Activated naive CD4-positive, alpha-beta T cell treated with anti-CD3 and anti-CD28 coated beads, Interleukin-2, amount 50 U/mL, for 16 hours (primary cell): ENCODE data around the gene OMP.

ENCODE experiments used
- DNase-seq: peaks from one replicate; pipeline ENCODE4 v3.0.0-alpha.2; 2020

Gene OMP

DNA sequence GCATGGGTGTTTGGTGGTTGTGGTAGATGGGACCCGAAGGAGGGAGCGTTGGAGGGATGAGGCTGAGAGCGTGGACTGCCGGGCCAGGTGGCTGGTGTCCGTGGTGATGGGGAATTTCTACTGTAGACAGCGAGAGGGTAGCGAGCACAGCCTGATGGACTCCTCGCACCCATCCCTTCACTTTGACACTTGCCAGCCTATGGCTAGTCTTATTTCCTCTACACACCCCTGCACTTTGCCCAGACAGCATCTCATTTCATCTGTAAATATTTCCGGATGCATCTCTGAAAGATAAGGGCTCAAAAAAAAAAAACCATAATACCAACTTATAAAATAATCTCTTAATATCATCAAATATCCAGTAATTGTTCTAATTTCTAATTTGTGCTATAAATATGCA is 5.8 kb downstream of the OMP start:
- DNase-seq: no peak

DNA sequence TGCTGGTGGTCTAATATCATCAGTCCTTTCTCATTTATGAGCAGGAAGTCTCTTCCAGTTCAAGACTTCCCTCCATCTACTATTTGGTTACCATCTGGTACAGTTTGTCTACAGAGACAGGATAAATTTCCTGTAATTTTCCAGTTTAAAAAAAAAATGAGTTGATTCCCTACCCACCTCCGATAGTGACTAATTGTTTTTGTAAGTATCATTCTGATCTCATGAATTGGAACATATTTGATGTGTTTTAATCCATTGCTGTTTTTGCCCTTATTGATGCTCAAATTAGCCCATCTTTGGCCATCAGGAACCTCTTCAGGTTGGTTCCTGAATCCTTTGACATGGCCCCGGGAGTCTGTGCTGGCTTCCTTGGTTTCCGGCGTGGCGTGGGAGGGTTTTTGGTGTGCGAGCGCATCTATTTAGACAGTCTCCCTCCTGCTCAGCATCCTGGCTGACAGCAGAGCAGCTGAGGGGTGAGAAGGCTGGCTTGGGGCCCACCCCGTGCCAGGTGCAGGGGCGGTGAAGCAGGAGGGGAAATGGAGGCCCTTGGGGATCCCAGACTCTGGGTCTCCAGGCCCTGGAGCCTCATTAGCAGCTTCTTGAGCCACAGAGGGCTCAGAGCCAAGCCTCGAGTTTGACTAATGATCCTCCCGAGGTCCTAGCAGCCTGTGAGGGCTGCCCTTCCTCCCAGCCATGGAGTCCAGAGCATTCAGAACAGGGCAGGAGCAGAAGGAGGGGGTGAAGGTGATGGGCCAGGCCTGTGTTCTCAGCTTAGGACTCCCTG is 6.8 kb downstream of the OMP start:
- DNase-seq: no peak

DNA sequence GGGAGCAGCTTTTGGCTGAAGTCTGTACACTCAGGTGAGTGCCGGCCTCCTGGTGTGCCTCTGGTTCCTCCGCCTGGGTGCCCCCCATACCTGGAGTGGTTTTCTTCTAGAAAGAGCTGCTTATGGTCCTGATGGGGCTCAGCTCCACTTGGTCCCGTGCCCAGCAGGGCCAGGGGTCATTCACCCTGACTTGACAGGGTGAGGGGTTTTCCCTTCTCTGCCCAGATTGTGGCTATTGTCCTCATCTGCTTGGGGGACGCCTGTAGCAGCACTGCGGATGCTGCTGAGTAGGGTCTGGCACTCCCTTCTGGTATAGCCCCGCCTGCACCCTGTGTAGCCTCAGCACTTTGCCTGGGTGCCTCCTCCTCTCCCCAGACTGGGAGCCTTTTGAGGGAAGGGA is 8.2 kb downstream of the OMP start:
- DNase-seq: no peak

DNA sequence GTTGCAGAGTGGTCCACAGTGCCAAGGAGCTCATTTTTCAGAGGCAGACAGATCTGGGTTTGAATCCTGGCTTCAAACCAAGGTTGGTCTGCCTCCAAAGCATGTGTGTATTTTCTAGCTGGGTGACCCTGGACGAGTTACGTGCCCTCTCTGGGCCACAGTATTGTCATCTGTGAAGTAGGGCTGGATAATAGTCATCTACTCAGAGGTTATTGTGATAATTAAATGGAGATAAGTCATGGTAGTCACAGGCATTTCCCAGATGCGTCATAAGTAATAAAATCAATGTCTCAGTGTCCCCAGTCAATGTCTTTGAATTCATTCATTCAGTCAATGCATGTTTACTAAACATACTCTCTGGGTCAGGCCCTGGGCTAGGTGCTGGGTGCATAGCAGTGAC is 8.6 kb downstream of the OMP start:
- DNase-seq: no peak

DNA sequence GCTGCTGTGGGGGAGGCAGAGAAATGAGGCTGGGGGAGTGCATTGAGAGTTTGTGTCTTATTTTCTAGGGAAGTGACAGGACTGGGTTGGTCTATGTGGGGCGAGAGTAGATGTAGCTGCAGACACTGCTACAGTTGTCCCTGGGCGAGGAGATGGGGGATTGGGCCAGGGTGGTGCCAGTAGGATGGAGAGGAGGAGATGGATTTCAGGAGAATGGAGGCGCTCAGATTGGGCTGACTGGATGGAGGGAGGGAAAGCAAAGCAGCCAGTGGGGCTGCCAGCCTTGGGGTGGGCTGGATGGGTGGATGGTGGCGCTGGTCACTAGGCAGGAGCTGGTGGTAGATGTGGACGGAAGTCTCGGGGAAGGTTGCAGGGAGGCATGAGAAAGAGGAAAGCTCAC is 9.3 kb downstream of the OMP start:
- no peak for DNase-seq

DNA sequence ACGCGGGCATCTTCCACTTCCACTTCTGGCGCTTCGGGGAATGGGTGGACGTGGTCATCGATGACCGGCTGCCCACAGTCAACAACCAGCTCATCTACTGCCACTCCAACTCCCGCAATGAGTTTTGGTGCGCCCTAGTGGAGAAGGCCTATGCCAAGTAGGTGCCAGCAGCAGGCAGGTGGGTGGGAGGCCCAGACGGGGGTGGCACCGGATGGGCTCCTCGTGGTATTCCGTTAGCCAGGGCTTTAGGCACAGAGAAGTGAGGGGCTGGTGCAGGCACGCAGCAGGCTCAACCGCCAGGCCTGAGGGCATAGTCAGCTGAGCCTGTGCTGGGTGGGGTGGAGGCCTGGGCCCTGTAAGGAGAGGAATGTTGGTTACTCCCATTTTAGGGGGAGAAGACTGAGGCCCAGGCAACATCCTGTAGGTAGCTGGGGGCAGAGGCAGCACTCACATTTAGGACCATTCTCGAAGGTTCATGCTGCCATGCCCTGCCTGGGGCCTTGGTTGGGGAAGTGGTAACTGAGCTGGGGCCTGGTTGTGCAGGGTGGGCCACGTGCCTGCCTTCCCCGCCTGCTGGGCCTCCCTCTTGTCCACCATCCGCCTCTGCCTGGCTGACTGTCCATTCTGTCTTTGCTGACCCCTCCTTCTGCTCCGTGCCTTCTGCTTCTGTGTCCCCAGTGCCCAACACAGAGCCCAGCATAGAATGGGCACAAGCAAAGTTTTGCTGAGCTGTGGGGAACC is 10.2 kb downstream of the OMP start:
- DNase-seq: no peak

DNA sequence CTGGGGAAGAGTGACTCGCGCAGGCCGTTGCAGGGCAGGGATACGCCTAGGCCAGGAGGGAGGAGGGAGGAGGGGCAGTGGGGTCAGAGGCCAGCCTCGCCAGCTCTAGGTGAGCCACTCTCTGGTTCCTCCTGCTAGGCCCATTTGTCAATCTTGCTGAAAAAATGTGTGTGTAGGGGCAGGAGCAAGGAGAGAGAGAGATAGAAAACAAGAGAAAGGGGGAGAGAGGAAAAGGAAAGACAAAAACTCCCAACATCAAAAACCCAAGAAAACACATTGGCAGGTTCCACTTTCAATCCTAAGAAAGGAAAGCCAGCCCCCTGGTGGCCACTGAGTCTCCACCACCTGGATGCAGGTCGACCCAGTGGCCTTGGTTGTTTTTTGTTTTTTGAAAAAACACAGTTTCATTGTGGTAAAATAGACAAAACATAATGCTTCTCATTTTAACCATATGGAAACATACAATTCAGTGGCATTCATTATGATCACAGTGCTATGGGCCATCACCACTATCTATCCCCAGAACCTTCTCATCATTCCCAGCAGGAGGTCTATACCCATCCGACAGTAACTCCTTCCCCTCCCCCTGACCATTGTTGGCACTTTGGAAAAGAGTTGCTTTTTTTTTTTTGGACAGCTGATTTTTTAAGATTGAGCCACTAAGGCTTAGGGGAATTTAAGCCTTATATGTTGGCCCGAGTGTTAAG is 10.9 kb downstream of the OMP start:
- no peak for DNase-seq

DNA sequence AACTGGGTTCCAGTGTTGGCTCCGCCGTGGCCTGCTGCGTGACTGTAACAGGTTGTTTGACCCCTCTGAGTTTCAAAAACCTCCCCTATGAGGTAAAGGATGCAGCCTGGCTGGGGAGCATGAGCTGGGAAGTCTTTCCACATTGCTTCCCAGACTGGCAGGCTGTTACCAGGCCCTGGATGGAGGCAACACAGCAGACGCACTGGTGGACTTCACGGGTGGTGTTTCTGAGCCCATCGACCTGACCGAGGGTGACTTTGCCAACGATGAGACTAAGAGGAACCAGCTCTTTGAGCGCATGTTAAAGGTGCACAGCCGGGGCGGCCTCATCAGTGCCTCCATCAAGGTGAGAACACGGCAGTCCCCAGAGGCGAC is 11.4 kb downstream of the OMP start:
- DNase-seq: no peak

DNA sequence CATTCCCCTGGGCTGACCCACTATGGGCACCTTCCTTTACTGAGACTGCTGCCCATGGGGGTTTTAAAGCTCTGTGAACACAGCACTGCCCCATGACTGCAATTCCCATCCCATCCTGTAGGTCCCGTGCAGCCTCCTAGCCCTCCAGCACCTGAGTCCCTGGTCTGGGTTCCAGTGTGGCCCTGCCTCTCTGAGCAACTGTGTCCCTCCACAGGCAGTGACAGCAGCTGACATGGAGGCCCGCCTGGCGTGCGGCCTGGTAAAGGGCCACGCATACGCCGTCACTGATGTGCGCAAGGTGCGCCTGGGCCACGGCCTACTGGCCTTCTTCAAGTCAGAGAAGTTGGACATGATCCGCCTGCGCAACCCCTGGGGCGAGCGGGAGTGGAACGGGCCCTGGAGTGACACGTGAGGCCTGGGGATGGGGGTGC is 12.6 kb downstream of the OMP start:
- no peak for DNase-seq

DNA sequence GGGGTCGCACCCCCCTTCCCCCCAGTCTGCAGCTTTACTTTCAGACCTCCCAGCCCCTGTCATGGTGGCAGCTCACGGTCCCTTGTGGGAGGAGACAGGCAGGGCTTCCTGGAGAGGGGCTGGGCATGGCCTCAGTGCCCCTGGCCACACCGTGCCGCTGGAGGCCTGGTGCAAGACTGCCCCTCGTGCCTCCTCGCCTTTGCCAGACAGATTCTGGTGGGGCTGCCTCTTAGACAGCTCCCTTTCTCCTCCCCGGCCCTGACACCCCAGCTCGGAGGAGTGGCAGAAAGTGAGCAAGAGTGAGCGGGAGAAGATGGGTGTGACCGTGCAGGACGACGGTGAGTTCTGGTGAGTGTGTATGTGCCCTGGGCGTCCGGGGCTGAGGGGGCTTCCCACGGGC is 13.3 kb downstream of the OMP start:
- no peak for DNase-seq

DNA sequence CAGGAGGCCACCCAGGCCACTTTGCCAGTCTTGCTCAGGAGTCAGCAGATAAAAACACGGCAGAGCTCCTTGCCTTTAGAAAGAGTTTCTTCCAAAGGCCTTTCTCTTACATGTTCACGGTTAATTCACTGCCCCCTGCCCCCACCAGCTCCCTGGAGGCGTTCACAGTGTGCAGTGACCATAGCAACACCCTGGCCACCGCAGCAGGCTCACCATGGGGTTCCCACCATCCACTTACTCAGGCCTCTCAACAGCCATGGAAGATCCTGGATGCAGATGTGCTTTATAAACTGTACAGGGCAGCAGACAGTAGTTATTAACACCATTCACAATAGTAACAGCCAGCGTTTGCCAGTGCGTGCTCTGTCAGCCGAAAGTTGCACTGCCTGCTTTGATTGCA is 14.9 kb downstream of the OMP start:
- DNase-seq: no peak

DNA sequence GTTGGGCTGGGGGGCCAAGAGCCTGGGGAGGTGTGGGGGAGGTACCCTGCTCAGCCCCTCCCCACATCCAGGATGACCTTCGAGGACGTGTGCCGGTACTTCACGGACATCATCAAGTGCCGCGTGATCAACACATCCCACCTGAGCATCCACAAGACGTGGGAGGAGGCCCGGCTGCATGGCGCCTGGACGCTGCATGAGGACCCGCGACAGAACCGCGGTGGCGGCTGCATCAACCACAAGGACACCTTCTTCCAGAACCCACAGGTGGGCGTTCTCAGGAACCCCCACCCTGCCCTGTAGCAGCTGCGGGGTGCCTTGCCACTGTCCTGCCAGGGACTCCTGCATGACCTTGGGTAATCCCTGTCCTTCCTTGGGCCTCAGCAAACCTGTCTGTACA is 15.4 kb downstream of the OMP start:
- DNase-seq: no peak

DNA sequence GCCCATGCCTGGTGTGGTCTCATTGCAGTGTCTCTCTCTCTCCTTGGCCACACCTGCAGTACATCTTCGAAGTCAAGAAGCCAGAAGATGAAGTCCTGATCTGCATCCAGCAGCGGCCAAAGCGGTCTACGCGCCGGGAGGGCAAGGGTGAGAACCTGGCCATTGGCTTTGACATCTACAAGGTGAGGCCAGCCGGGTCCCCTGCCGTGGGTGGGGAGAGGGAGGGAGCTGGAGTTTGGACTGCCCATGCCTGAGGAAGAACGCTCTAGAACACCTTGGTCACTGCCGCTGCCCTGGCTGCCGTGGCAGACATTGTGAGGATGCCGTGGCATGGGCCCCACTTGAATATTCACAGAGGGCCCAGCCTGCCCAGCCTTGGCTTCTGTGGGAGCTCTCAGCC is 16.3 kb downstream of the OMP start:
- no peak for DNase-seq

DNA sequence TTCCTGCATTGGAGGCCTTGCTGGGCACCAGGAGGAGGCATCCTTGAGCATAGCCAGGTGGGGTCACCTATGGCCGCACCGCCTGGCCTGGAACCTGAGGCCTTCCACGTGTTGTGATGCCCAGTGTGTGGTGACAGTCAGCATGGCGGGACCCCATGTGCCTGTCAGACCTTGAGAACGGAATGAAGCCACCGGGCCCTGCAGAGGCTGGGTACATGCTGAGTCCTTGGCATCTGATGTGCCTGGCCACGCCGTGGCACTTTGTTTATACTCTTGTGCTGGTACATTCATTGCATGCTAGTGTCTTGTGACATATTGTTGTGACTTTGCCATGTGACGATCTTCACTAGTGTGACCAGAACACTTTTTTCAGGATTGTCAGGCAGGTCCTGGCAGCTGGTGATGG is 16.9 kb downstream of the OMP start:
- DNase-seq: no peak

DNA sequence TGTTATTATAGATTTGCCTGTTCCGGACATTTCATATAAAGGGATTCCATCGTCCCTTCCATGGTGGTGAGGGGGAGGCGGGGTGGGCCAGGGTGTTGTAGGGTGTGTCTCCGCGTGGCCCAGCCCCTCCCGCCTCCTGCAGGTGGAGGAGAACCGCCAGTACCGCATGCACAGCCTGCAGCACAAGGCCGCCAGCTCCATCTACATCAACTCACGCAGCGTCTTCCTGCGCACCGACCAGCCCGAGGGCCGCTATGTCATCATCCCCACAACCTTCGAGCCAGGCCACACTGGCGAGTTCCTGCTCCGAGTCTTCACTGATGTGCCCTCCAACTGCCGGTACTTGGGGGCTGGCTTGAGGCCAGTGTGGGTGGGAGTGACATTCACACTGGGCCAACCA is 17.9 kb downstream of the OMP start:
- no peak for DNase-seq

DNA sequence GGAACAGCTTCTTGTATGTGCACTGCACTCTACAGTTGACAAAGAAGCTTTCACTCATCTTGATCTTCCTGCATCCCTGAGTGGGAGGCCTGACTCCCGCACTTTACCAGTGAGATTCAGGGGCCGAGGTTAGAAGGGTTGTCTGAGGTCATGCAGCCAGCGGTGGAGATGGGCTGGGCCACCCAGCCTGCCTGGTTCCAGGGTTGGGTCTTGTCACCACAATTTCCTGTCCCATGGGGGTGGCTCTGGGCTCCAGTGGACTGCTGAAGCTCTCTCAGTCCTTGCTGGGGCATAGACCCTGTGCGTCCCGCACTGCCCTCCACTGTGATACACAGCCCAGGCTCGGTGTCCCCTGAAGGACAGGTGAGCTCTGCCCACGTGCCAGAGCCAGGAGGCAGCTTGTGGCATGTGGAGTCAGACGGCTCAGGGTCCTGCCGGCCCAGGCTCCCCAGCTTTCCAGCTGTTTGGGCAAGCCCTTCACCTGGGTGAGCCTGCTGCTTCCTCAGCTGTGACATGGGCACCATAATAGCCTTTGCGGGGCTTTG is 18.5 kb downstream of the OMP start:
- no peak for DNase-seq

DNA sequence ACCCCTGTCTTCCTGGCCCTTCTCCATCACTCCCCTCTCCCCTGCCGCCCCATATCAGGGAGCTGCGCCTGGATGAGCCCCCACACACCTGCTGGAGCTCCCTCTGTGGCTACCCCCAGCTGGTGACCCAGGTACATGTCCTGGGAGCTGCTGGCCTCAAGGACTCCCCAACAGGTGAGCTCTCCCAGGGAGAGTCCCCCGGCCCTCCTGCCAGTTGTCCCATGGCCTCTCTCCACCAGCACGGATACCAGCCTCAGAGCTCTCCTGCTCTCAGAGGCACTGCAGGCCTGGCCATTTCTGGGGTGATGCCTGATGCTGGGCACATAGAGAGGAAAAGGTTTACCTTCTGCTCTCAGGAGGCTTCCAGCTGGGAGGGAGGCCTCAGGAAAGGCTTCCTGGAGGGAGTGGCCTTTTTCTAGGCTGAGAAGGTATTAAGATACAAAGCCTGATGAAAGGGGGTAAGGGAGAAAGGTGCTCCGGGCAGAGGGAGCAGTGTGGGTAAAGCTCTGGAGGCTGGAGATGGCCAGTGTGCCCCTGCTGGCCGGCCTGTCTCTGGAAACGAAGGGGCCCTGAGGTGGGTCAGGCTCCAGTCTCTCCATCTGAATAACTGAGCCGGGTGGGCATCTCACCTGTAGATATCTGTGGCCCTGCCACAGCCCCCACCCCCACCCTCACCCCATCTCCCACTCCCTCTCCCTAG is 19.4 kb downstream of the OMP start:
- no peak for DNase-seq

DNA sequence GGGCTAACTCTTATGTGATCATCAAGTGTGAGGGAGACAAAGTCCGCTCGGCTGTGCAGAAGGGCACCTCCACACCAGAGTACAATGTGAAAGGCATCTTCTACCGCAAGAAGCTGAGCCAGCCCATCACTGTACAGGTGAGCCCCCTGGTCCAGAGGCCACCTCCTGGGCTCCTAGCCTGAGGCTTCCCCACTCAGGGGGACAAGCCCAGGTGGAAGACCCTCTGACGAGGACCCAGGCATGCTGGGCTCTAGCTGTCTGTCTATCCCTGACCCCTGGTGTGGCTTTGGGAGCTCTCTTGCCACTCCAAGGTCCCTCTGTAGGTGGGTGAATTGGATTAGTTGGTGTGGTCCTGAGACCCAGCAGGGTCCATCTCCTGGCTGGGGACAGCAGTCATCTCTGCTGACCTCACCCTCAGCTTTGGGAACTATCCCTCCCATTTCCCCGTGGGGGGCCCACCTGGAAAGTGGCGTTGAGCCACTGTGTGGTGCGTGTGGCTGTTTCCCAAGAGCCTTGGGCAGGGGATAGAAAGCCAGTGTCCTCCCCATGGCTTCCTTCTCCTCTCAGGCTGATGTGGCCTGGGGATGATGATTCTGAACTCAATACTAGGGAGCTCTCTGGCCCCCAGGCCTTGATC is 20.1 kb downstream of the OMP start:
- no peak for DNase-seq

DNA sequence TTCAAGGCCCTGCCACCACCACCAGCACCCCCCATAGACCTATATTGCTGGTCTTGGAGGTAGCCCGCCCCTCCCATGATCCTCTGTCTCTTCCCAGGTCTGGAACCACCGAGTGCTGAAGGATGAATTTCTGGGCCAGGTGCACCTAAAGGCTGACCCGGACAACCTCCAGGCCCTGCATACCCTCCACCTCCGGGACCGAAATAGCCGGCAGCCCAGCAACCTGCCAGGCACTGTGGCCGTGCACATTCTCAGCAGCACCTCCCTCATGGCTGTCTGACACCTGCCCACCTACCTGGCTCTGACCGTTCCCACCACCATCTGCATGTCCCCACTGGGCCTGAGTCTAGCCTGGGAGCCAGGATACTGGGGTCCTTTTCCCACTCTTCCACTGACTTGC is 21.0 kb downstream of the OMP start:
- DNase-seq: no peak

DNA sequence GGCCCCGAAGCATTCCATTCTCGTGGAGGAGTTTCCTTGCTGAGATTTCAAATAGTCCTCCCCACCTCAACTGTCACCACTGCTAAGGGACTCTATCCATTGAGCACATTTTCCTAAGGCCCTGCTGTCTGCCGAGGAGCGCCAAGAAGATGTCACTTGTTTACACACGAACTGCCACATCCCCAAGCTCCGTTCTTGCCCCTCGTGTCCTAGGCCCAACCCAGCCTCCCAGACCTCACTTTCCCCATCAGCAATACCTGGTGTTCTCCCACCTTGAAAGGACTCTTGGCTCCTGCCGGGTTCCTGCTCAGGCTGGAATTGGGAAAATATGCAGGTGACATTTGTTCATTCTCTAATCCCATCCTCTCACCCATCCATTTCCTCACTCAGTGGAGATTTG is 21.4 kb downstream of the OMP start:
- no peak for DNase-seq

DNA sequence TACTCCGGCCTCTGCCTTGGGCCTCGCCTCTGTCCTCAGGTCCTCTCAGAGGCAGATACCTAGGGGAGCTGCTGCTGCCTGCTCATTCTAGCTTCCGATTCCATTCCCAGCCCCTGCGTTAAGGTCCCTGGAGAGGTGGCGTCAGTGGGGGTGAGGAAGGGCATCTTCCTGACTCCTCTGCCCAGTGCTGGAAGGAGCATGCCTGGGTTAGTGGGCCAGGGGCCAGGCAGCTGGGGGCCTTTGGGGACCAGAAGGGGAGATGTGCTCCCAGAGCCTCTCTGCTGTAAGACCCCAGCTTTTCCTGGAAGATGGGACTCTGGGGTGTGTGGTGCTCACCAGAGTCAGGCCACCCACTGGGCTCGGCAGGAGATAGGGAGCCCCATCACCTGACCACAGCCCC is 21.8 kb downstream of the OMP start:
- DNase-seq: no peak

DNA sequence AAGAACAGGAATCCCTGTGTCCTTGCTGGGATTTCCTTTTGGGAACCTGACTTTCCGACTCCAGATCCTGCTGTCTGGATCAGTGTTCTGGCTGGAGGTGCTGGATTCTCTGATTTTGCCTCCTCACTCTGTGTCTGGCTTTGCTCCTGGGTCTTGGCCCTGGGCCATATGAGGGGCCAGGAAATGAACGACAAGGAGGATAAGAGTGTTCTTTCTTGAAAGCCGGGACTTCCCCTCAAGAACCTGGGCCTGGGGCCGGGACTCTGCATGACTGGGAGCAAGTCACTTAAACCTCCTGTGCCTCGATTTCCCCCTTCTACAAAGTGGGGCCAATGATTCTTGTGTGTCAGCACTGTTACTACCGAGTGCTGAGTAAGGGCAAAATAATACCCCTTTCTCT is 22.6 kb downstream of the OMP start:
- DNase-seq: no peak

DNA sequence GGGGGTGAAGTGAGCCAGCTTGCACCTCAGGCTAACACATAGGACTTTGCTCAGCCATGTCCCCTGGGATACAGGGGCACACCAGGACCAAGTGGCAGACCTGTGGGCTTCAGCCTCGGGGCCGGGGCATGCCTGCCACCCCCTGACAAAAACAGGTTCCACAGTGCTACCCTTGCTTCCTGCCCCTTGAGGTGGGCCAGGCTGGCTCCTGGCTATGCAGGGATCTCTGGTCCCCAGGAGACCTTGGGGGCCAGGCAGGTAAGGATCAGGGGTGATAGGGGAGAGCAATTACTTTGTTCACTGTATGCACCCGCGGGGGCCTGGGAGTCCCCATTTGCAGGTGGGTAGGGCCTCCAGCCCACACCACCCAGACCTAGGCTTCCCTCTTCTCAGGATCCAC is 23.1 kb downstream of the OMP start:
- DNase-seq: no peak
